NOMO-1 treated with dmso at 0.1 percent for 144 hours (cell line): ENCODE measurements around the gene UBE2H.

ENCODE experiments used
- DNase-seq: peaks from one replicate; lab custom pipeline; 2025; ENCODE audit not compliant: unreplicated experiment; lab: John Stamatoyannopoulos, UW

Gene UBE2H

GRCh38 chr7:129790136-129790535 lies 162.6 kb downstream of the UBE2H start:
- DNase-seq = no peak

- no peak for DNase-seq
Observed at GRCh38 chr7:129789652-129790051, 163.1 kb downstream of the UBE2H start.

- DNase-seq = no peak
Observed at GRCh38 chr7:129789000-129789399, 163.8 kb downstream of the UBE2H start.

GRCh38 chr7:129786825-129787563 lies 165.8 kb downstream of the UBE2H start:
- DNase-seq = no peak

- no peak for DNase-seq
Observed at GRCh38 chr7:129785685-129786514, 166.9 kb downstream of the UBE2H start.

- no peak for DNase-seq
Observed at GRCh38 chr7:129784783-129785684, 167.7 kb downstream of the UBE2H start.

GRCh38 chr7:129784437-129784782 lies 168.3 kb downstream of the UBE2H start:
- DNase-seq = no peak

GRCh38 chr7:129783584-129783919 lies 169.2 kb downstream of the UBE2H start:
- no peak for DNase-seq

- no peak for DNase-seq
Observed at GRCh38 chr7:129782818-129783583, 169.8 kb downstream of the UBE2H start.

GRCh38 chr7:129781928-129782817 lies 170.6 kb downstream of the UBE2H start:
- no peak for DNase-seq

GRCh38 chr7:129780974-129781927 lies 171.5 kb downstream of the UBE2H start:
- no peak for DNase-seq
